ENCODE measurements around the gene SEC11C.

Gene SEC11C

DNA sequence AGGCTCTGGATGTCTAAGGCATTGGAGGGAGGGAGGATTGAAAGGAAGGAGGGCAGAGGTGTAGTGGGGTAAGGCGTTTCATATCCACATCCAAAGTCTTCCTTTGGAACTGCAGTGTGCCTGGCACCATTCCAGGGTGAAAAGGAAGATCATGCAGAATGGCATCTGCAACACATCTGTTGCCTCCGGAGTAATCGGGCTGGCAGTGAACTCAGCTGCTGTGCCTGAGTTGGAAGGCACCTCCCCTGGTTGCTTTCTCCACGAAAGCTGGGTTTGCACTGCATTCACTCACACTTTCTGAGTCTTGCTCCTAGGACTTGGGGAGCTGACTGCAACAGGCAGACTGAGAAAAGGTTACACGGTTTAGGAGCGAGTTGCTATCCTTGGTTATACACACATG lies 30.3 kb upstream of the SEC11C start:
- DNase-seq (ENCODE audit: low read depth): peak; percentile 31
- TF ChIP-seq, protein P1, sequence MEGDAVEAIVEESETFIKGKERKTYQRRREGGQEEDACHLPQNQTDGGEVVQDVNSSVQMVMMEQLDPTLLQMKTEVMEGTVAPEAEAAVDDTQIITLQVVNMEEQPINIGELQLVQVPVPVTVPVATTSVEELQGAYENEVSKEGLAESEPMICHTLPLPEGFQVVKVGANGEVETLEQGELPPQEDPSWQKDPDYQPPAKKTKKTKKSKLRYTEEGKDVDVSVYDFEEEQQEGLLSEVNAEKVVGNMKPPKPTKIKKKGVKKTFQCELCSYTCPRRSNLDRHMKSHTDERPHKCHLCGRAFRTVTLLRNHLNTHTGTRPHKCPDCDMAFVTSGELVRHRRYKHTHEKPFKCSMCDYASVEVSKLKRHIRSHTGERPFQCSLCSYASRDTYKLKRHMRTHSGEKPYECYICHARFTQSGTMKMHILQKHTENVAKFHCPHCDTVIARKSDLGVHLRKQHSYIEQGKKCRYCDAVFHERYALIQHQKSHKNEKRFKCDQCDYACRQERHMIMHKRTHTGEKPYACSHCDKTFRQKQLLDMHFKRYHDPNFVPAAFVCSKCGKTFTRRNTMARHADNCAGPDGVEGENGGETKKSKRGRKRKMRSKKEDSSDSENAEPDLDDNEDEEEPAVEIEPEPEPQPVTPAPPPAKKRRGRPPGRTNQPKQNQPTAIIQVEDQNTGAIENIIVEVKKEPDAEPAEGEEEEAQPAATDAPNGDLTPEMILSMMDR (conservative IDR thresholded peaks at IDR 0.05; ENCODE audit: control insufficient read depth, insufficient read depth, low read depth, low read length): no peak
- no peak overlapping the region for H3K4me3 ChIP-seq (ENCODE audit: control insufficient read depth, low read depth, low read length)

DNA sequence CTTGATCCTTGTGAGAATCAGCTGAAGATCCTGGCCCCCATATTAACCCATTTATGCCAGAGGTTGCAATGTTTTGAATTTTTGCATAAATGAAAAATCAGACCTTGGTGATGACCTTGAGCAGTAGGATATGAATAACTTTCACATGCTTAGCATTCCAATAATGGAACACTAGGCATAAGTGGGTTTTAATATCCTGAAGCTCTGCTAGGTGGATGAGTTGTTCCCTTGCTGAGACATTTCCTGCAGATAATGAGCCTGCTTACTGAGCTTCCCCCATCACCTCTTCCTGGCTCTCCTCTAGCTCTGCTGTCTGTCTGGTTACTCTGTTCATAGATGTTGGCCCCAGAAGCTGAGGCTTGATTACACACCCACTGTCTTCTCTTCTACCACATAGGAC lies 25.5 kb upstream of the SEC11C start:
- TF ChIP-seq, protein P1 (conservative IDR thresholded peaks at IDR 0.05; ENCODE audit: control insufficient read depth, insufficient read depth, low read depth, low read length): no peak
- H3K4me3 ChIP-seq (ENCODE audit: control insufficient read depth, low read depth, low read length): no peak overlapping the region

DNA sequence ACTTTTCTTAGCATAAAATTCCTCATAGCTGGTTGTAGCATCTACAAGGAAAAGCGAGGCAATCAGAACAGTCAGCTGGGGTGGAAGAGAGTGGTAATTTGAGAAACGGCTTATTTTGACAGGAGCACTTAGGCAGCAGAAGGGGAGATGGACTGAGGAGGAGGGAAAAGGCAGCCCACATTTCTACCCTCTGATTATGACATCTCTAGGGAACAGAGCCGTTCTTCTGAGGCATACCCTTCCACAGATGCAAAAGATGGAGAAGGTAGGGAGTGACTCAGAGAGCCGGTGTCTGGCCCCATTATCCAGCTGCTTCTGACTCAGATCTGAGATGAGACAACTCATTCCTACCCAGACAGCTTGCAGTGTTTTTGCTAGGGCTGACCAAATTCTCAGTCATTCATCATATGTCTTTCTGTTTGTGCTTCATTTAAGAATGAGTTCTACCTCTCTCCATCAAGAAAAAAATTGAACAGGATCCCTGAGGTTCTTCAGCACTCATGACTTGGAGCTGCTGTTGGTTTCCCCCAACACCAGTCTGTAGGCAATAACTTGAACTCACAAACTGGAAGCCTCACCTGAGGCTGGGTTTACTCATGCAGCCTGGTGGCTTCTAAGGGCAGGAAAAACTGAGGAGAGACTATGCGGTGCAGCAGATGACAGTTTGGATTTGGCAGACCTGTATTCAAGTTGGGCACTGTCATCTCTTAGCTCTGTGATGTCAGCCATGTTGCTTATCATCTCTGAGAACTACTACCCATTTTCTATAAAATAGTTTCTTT lies 15.9 kb upstream of the SEC11C start:
- H3K4me3 ChIP-seq (ENCODE audit: control insufficient read depth, low read depth, low read length): no peak overlapping the region
- TF ChIP-seq, protein P1 (conservative IDR thresholded peaks at IDR 0.05; ENCODE audit: control insufficient read depth, insufficient read depth, low read depth, low read length): no peak
- peak; percentile 96 for DNase-seq (ENCODE audit: low read depth)

More for the DNA sequence above, 25.5 kb upstream of the SEC11C start:
- DNase-seq (ENCODE audit: low read depth): no peak

DNA sequence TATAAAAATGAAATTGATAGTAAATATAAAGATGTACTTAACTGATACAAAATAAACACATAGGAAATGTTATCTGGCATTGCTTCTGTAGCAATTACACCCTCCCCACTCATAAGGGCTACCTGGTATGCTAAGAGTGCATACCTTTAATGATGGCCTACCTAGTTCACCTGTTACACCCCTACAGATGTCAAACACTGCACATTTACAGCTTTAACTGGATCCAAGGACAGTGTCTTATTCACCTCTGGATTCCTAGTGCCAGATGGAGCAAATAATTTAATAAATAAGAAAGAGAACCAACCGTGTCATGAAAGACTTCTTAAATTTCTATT lies 15.3 kb upstream of the SEC11C start:
- H3K4me3 ChIP-seq (ENCODE audit: control insufficient read depth, low read depth, low read length): no peak overlapping the region
- no peak for DNase-seq (ENCODE audit: low read depth)
- TF ChIP-seq, protein P1 (conservative IDR thresholded peaks at IDR 0.05; ENCODE audit: control insufficient read depth, insufficient read depth, low read depth, low read length): no peak

DNA sequence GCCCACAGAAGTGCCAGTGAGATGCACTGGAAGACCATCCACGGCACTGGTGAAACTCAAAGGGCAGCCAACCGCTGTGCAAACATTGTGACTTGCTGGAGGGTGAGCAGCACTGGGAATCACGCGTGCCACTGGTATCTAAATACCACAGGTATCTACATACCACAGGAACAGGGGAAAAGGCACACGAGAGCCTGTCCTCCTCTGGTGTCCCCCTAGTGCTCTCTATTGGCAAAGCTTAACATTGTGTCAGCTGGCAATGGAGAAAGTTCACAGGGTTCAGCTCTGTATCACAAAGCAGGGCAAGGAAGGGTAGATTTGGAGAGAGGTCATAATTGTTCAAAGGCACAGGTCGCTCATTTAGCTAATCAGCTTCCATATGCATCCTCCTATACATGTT lies 12.6 kb upstream of the SEC11C start:
- TF ChIP-seq, protein P1 (conservative IDR thresholded peaks at IDR 0.05; ENCODE audit: control insufficient read depth, insufficient read depth, low read depth, low read length): no peak
- DNase-seq (ENCODE audit: low read depth): no peak
- H3K4me3 ChIP-seq (ENCODE audit: control insufficient read depth, low read depth, low read length): no peak overlapping the region

DNA sequence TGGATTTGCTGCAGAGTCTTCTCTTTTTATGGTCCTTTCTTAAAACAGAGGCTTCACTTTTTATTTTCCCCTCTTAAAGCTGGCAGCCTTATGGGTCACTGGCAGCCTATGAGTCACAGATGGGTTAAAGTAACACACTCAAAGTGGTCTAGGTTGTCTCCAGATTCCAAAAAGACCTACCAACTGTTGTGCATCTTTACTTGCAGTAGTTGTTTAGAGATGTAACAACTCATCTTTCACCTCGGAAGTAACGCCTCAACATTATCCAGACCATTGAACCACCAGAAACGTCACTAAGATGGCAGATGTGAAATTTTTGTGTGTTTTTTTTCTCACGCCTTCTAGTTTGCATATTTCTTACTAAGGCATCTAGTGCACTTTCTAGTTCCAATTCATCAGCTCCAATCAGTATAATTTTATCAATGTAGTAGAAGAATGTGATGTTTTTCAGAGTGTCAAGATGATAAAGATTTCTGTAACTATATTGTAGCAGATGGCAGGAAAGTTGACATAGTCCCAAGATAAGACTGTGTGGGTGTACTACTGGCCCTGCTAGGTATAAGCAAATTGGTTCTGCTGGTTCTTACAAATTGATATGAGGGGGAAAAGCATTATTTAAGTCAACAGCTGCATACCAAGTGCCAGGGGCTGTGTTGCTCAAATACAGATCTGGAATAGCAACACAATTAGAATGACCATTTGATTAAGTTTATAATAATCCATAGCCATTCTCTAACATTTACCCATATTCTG lies 9.6 kb upstream of the SEC11C start:
- no peak overlapping the region for H3K4me3 ChIP-seq (ENCODE audit: control insufficient read depth, low read depth, low read length)
- TF ChIP-seq, protein P1 (conservative IDR thresholded peaks at IDR 0.05; ENCODE audit: control insufficient read depth, insufficient read depth, low read depth, low read length): no peak
- no peak for DNase-seq (ENCODE audit: low read depth)
